ENCODE data around the gene IGFLR1. TPM values are rescaled to one million over a fixed set of nuclear protein-coding genes. Genes with fewer than 3 reads are reported as not detected.

The IGFLR1 gene
- total RNA-seq, 4 donors from 2014 or later, result 4.8 to 25.5 (median 10.7) TPM

- H3K4me1 ChIP-seq, result peaks cover 0 to 16% (median 3%) of the 10 kb centered on the region in 4 donors
- peak overlapping the region in 2 of 4 donors; percentile 26 to 74 for H3K27ac ChIP-seq
- 0 to 2% methylated on average over 37 to 48 of the region's 50 CpGs for WGBS, 2 donors
- H3K4me3 ChIP-seq, result peak overlapping the region; percentile 44 to 76 (median 62)
- H3K27me3 ChIP-seq, result no peaks in the 10 kb centered on the region
- peak; percentile 87 to 93 for DNase-seq (ENCODE audit: low spot score in 2 of 2)
- H3K9me3 ChIP-seq, result no peaks in the 10 kb centered on the region
- H3K36me3 ChIP-seq, result no peaks in the 10 kb centered on the region
- TF ChIP-seq EP300 (IDR thresholded peaks at IDR 0.05), result peak; percentile 15 to 62
- TF ChIP-seq POLR2A (IDR thresholded peaks at IDR 0.05), result peak in 1 of 2 donors; percentile 25
- peak in 2 of 5 experiments; percentile 7 to 16 for TF ChIP-seq CTCF (IDR thresholded peaks at IDR 0.05)
These were observed 39.8 kb downstream of the IGFLR1 start for GRCh38 chr19:35702223-35703012.

GRCh38 chr19:35696835-35697234 is 45.4 kb downstream of the IGFLR1 start:
- Histone ChIP-seq H3K4me1 (peaks cover 0 to 3% (median 0%) of the 10 kb centered on the region in 4 donors), H3K36me3 (no peaks in the 10 kb centered on the region), H3K27me3 (no peaks in the 10 kb centered on the region), H3K4me3 (no peak overlapping the region), H3K9me3 (no peaks in the 10 kb centered on the region), H3K27ac (no peak overlapping the region)
- DNase-seq (ENCODE audit: low spot score in 2 of 2), result no peak
- 73 to 87% methylated on average over 4 of the region's 4 CpGs for WGBS, 2 donors
- TF ChIP-seq EP300 (IDR thresholded peaks at IDR 0.05), result no peak
- no peak for TF ChIP-seq CTCF (IDR thresholded peaks at IDR 0.05)
- TF ChIP-seq POLR2A (IDR thresholded peaks at IDR 0.05), result no peak

GRCh38 chr19:35695895-35696422 is 46.3 kb downstream of the IGFLR1 start:
- Histone ChIP-seq H3K27me3 (no peaks in the 10 kb centered on the region), H3K9me3 (no peaks in the 10 kb centered on the region), H3K27ac (no peak overlapping the region), H3K4me1 (no peaks in the 10 kb centered on the region), H3K36me3 (no peaks in the 10 kb centered on the region), H3K4me3 (no peak overlapping the region)
- DNase-seq (ENCODE audit: low spot score in 2 of 2), result no peak
- no peak for TF ChIP-seq CTCF (IDR thresholded peaks at IDR 0.05)
- no peak for TF ChIP-seq EP300 (IDR thresholded peaks at IDR 0.05)
- no peak for TF ChIP-seq POLR2A (IDR thresholded peaks at IDR 0.05)
- WGBS, 2 donors, result 85 to 87% methylated on average over 2 of the region's 2 CpGs

GRCh38 chr19:35693835-35694599 is 48.2 kb downstream of the IGFLR1 start:
- peak; percentile 71 to 91 for DNase-seq (ENCODE audit: low spot score in 2 of 2)
- H3K27me3 ChIP-seq, result no peaks in the 10 kb centered on the region
- no peaks in the 10 kb centered on the region for H3K36me3 ChIP-seq
- no peak overlapping the region for H3K27ac ChIP-seq
- TF ChIP-seq POLR2A (IDR thresholded peaks at IDR 0.05), result no peak
- peak; percentile 92 to 96 (median 94) for TF ChIP-seq CTCF (IDR thresholded peaks at IDR 0.05)
- peak in 1 of 2 donors; percentile 50 for TF ChIP-seq EP300 (IDR thresholded peaks at IDR 0.05)
- no peaks in the 10 kb centered on the region for H3K4me1 ChIP-seq
- no peaks in the 10 kb centered on the region for H3K9me3 ChIP-seq
- WGBS, 2 donors, result 25 to 30% methylated on average over 8 of the region's 8 CpGs
- no peak overlapping the region for H3K4me3 ChIP-seq

All from tibial nerve (tissue), 4 donors.